T-helper 2 cell treated with Interferon-gamma antibody and Interleukin-4, amounts not matched to agents 100 ng/mL and 5 ng/mL, for 36 hours (primary cell): ENCODE measurements around the gene PSME4. TPM values are rescaled to one million over a fixed set of nuclear protein-coding genes. Genes with fewer than 3 reads are reported as not detected.
"Not testable (repeated sequence)": the region's sequence is repeated elsewhere in the genome, so short reads cannot be mapped to it uniquely, and the experiment has no call there.

Experiments used
- intact Hi-C: fragments of 100-400 bp; cut with micrococcal nuclease; formaldehyde crosslinking; loops from one replicate; pipeline ENCODE4 v1.15.1; 2023
- total RNA-seq: library from RNA; stranded (reverse); gene quantifications from 2 replicates; pipeline ENCODE4 v1.2.3, GENCODE V29; 2022

The PSME4 gene
- total RNA-seq, 1 donor from 2014 or later = 57.0 TPM

DNA sequence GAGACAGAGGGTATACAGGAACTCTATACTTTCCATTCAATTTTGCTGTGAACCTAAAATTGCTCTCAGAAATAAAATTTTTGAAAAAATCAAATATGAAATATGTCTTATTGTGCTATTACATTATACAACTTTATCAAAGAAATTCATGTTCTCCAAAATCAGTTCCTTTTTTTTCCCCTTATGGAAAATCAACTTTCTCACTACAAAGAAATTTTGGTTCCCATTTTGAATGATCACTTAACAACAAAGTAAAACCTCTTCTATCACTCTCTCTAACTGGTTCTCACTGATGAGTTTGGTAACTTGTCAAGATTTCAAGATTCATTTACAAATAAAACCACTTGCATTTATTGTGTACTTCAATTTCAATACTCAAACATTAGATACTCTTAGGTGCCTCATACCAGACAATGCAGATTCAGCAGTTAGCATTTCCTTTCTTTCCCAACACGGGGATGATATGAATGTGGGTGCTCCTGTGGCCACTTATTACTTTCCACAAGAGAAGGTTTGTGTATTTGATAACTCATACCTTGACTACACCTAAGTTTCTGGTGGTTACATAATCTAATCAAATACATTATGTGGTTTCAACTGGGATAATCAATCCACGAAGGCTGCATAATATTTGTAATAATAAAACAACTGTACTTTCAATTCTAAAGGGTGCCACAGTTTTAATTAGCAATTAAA is 6.4 kb downstream of the PSME4 start:
- intact Hi-C loops = no loop called here

DNA sequence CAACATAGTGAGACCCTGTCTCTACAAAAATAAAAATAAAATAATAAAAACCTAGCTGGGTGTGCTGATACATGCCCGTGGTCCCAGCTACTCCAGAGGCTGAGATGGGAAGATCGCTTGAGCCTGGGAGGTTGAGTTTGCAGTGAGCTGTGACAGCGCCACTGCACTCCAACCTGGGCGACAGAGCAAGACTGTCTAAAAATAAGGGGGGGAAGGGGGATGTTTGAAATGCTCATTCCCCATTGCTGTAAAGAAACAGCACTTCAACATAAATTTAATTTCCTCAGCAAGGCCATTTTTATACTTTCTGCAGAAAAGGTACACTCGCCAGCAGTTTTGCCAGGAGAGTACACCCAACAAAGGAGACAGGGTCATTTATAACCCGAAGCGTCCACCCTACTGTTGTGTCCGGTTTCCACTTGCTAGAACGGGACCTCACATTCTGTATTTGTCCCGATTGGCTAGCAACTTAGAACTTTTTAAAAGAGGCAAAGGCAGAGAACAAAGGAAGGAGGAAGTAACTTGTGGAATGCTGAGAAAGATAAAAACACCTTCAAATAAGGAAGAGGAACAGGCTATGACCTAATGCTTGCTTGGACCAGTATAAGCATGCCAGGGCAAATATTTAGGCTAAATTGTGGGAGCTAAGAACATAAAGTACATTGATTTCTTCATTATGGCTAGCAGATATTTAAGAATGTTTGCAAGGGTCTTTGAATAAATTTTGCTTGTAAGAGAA is 9.1 kb downstream of the PSME4 start:
- intact Hi-C loops = not testable (repeated sequence)

DNA sequence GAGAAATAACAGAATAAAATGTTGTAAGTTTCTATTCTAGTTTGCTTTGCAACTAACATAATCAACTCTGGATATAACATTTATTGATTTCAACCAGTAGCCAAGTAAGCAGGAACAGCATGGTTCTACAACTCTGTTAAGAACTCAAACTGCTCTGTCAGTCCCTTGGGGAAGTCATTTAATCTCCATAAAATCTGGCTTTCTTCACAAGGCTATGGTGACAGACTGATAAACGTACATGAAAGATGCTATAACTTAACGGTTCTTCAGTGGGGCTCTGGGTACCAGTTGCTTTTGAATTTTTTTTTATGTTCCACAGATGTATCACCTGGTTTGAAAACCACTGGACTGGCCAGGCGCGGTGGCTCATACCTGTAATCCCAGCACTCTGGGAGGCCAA is 10.3 kb downstream of the PSME4 start:
- intact Hi-C loops = no loop called here

DNA sequence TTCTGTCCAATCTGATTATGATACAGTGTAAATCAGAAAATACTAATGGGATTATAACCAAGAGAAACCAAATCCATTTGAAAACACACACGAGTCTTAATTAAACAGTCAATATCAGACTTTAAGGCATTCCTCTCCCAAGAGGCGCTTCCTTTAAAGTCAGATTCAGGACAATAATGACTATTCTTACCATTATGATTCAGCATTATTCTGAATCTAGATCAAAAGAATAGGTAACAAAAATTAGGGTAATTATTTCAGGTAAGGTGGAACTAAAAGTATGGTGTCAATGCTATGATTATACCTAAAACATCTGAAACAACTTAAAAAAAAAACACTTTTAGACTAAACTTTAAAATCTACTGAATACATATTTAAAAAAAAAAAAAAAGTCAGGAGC is 12.3 kb downstream of the PSME4 start:
- intact Hi-C loops = no loop called here

DNA sequence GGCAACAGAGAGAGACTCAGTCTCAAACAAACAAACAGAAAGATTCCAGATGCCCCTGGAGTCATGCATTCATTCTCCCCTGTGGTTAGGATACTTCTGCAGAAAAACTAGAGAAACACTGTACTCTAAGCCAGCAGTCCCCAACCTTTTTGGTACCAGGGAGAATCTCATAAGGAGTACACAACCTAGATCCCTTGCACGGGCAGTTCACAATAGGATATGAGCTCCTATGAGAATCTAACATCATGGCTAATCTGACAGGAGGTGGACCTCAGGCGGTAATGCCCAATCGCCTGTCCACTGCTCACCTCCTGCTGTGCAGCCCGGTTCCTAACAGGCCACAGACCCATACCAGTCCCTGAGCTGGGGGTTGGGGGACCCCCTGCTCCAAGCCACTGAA is 18.3 kb downstream of the PSME4 start:
- intact Hi-C loops = no loop called here

DNA sequence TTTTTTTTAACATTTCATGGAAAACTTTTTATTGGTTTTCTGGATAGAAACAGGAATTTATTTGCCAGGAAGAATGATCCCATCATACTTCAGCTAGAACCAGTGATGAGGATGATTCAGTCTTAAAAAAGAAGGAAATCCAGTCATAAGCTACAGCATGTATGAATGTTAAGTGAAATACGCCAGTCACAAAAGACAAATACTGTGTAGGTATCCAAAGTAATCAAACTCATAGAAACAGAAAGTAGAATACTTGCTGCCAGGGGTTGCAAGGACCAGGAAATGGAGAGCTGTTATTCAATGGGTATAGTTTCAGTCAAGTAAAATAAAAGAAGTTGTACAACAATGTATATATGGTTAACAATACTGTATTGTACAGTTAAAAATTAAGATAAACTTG is 21.3 kb downstream of the PSME4 start:
- intact Hi-C loops = no loop called here

DNA sequence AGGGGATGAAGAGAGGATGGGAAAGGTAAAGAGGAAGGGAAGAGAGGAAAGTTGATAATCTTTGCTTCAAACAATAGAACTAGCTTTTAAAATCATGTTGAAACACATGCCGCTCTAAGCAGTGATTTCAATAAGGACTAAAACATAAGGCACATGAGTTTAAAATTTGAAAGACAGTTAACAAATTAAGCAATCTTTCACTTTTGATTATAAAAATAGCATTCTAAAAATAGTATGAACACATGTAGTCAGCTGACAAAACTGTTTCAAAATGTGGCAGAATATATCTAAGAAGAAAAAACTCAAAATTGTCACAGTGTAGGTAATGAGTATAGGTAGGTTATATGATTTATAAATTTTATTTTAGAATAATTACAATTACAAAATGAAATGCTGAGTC is 25.3 kb downstream of the PSME4 start:
- intact Hi-C loops = no loop called here

DNA sequence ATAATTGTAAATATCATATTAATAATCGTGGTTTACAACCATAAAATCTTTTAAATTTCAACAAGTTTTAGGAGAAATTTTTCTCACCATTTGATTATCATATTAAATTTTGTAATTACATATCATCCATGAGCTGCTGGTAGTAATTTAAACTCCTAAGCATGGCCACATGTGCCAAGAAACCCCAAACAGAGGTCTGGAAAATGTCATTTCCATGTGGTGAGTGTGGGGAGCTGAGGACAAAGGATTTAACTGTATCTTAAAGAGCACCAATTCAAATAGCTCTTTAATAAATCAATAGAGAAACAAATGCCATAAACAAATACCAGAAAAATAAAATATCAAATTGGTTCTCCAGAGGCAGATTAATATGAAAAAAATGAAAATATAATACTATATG is 26.3 kb downstream of the PSME4 start:
- intact Hi-C loops = no loop called here

DNA sequence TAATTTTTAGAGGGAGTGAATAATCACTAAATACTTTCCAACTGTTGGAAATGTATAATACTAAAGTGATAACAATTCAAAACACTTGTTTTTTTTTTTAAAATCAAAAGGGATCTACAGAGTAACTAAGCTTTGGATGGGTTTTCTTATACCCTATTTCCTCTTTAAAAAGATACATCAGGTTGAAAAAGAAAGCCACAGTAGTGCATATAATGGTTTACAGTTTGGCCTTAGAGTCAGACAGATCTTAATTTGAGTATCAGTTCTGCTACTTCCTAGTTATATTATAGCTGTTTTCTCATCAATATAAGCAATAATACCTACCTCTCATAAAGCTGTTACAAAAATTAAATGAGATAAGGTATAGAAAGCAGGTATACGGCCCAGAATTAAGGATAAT is 28.5 kb downstream of the PSME4 start:
- intact Hi-C loops = no loop called here

DNA sequence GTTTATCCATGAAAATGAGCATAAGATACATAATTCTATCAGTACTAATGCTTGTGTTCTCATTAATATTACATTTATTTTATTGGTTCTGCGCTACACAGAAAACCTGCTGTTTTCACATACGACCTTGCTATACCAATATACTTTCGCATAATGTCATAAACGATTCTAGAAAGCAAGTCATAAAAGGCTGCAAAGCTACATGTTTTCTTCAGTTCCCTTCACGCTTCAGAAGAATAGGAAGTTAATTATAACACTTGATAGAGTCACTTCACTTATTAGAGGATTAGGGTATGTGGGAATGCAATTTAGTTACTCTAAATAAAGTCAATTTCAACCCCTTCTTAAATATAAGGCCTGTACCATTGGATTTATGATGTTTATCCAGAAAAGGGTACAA is 29.0 kb downstream of the PSME4 start:
- intact Hi-C loops = no loop called here

DNA sequence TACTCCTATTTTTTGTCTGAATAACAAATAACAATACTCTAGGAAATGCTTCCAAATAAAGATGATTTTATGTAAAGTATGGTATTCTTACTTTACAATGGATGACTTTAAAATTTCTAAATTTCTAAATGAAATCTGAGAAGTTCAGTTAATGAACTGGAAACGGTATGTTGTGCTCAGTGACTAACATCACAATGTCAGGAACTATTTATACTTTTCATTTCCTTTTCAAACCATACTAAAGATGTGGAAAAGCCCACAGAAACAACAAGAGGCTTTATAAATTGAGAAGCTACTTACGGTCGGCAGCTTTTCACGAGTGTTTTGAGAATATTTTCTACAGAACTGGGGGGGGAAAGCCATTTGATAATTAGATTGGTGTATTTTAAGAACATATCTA is 31.1 kb downstream of the PSME4 start:
- intact Hi-C loops = no loop called here

DNA sequence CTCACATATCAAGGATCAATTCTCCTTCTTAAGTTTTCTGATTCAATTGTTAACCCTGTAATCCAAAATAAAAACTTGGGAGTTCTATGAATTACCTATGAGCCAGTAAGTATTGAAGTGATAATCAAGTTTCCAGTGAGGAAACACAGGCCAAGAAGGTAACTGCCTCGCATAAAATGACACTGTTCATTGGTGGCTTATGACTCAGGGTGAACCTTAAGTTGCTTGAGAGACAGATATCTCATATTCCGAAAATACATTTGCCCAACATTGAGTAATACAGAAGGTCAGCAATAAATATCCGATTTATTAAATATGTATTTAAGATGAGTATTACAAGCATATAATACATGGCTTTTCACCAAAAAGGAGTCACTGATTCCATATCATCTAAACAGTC is 31.9 kb downstream of the PSME4 start:
- intact Hi-C loops = no loop called here

DNA sequence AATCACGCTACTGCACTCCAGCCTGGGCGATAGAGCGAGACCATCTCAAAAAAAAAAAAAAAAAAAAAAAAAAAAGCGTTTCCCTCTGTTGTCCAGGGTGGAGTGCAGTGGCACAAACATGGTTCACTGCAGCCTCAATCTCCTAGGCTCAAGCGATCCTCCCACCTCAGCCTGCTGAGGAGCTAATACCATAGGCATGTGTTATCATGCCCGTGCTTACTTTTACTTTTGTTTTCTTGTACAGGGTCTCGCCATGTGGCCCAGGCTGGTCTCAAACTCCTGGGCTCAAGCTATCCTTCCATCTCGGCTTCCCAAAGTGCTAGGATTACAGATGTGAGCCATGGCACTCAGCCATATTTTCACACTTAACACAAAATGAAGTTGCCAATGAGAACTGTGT is 37.5 kb downstream of the PSME4 start:
- intact Hi-C loops = no loop called here

DNA sequence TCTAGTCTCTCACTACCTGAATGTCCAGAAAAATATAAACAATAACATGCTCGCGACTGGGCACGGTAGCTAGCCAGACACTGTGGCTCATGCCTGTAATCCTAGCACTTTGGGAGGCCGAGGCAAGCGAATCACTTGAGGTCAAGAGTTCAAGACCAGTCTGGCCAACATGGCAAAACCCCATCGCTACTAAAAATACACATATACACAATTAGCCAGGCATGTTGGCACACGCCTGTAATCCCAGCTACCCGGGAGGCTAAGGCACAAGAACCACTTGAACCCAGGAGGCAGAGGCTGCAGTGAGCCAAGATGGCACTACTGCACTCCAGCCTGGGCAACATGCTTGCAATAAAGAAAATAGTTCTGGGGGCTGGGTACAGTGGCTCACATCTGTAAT is 44.5 kb downstream of the PSME4 start:
- intact Hi-C loops = not testable (repeated sequence)

DNA sequence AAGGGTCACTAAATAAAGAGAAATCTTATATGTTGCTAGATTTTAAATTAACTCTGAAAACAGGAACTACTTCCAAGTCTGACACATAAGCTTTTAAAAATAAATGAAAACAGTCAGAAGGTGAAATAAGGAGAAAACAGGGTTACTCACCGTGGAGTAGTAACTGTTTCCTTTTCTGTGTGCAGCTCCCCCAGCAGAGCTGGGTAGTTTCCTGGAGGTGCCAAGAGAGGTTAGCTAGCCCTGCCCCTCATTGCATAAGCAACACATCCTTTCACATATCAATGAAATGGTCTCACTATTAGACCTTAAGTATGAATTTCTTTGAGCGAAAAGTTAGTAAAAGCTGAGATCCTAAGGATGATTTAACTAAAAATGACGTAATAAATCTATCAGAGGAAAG is 57.1 kb downstream of the PSME4 start:
- intact Hi-C loops = no loop called here

DNA sequence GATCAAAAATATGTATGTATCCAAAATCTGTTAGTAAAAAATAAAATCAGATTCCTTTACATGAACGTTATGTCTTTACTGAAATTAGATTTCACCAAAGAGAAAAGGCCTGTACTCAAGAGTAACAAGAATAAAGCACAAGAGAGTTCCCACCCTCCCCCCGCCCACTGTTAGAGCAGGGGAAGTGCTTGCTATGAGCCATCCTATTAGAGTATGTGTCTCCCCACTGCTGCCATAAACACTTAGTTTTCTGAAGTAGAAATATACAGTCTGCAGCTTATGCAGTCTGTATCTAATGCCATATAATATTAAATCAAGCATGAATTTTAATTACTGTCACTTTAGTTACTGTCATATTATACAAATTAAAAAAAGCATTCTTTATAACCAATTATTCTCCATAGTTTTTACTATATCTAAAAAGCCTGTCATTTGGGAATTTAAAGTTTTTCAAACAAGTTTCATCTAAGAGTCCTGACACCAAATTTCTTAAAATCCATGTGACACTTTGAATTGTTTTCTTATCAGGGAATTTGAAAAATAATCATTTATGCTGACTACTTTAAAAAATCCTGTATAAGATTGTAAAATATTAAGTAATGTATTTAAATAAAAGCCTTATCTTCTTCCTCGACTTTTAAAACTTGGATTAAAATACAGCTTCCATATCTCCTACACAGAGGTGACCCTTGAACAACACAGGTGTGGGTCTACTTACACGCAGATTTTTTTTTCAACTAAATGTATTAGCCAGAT is 59.2 kb downstream of the PSME4 start:
- intact Hi-C loops = no loop called here

DNA sequence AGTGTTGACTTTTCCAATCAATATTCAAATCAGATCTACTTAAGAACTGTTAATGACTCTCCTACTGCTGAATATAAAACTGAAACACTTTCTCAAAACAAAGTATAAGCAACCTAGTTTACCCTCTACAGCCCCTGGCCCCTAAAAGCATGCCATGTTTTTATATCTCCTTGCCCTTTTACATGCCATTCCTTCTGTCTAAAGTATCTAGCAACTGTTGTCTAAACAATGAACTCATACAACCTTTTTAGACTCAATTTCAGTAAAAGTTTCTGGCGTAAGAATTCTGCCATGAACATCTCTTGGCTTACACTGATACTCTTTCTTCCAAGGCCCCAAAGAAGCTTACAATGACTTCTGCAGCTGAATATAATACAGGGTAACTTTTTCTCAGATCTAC is 63.2 kb downstream of the PSME4 start:
- intact Hi-C loops = no loop called here

DNA sequence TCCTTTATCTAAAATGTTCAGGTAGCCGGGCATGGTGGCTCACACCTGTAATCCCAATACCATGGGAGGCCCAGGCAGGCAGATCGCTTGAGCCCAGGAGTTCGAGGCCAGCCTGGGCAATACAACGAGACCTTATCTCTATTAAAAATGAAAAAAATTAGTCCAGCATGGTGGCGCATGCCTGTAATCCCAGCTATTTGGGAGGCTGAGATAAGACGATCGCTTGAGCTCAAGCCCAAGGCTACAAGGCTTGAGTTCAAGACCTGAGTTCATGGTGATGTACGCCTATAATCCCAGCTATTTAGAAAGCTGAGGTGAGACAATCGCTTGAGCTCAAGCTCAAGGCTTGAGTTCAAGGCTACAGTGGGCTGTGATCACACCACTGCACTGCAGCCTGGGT is 65.4 kb downstream of the PSME4 start:
- intact Hi-C loops = no loop called here

DNA sequence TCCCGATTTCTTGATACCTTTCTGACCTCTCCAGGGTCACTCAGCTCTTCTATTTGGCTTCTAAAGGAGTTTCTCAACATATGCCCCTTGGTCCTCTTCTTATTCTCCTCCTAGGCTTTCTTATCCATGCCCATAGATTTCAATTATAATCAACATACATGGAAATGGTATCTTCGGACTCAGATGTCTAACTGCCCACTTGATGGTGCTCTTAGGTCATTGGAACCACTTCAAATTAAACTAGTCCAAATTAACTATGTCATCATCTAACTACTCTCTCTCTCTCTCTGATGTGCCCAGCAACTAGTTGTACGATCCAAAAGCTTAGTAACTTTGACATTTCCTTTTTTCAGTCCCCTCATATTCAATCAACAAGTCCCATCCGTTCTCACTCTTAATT is 67.8 kb downstream of the PSME4 start:
- intact Hi-C loops = no loop called here

DNA sequence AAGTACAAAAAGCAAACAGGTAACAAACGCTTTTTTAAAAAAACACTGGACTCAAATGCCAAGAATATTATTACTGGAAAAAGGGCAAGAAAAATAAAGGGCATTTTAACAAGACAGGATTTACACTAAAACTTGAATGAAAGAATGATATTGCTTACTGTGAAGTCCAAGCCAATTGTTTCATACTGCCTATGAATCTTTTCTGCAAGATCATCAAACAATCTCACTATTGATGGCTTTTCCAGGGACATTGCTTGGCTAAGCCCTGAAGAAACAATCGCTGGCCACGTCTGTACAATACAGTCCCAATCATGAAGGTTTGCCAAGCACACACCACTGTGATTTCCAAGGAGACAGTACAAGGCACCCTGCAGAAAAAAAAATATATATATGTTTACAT is 69.6 kb downstream of the PSME4 start:
- intact Hi-C loops = no loop called here

DNA sequence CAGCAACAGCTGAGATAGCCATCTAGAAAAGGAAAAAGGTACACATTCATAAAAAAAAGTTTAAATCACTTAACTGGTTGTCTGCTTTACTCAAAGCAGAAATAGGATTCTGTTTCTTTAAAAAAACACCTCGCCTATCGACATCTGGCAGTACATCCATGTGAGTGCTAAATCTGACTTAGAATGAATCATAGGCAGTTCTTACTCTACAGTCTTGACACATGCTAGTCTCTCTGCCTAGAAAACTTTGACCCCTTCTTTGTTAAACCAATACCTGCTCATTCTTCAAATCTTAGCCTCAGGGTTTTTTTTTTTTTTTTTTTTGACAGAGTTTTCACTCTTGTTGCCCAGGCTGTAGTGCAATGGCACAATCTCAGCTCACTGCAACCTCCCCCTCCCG is 73.9 kb downstream of the PSME4 start:
- intact Hi-C loops = no loop called here
